ENCODE measurements around the gene MACROH2A2.

- TF ChIP-seq, protein P1, sequence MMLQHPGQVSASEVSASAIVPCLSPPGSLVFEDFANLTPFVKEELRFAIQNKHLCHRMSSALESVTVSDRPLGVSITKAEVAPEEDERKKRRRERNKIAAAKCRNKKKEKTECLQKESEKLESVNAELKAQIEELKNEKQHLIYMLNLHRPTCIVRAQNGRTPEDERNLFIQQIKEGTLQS (IDR thresholded peaks at IDR 0.05; ENCODE audit: insufficient read depth, low read depth, low read length) = no peak
- TF ChIP-seq, protein P2, sequence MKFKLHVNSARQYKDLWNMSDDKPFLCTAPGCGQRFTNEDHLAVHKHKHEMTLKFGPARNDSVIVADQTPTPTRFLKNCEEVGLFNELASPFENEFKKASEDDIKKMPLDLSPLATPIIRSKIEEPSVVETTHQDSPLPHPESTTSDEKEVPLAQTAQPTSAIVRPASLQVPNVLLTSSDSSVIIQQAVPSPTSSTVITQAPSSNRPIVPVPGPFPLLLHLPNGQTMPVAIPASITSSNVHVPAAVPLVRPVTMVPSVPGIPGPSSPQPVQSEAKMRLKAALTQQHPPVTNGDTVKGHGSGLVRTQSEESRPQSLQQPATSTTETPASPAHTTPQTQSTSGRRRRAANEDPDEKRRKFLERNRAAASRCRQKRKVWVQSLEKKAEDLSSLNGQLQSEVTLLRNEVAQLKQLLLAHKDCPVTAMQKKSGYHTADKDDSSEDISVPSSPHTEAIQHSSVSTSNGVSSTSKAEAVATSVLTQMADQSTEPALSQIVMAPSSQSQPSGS (IDR thresholded peaks at IDR 0.05; ENCODE audit: low read length) = no peak
- no peak for TF ChIP-seq CHD1 (IDR thresholded peaks at IDR 0.05; ENCODE audit: low read depth, low read length)
These were observed 44.2 kb downstream of the MACROH2A2 start for GRCh38 chr10:70096705-70097420.
